PC-3 (cell line): ENCODE measurements around the gene RHEX.

ENCODE experiments used
- CTCF ChIP-seq: fragments of 300-600 bp; sonication (generic); conservative IDR thresholded peaks from 2 replicates; pipeline ENCODE4 v1.5.1; 2017; ENCODE audit warnings: antibody characterized with exemption, low read depth, mild to moderate bottlenecking, low read length
- EZH2 ChIP-seq: fragments of 300-600 bp; sonication (generic); IDR thresholded peaks from one replicate; pipeline ENCODE4 v1.6.1; 2017; ENCODE audit warnings: antibody characterized with exemption, mild to moderate bottlenecking, low read length; ENCODE audit not compliant: unreplicated experiment
- EZH2phosphoT487 ChIP-seq: fragments of 300-600 bp; sonication (generic); IDR thresholded peaks from 2 replicates; pipeline ENCODE4 v1.6.1; 2018; ENCODE audit warnings: mild to moderate bottlenecking, antibody characterized with exemption, low read length, borderline replicate concordance

- TF ChIP-seq CTCF (no peak), EZH2 (no peak), EZH2phosphoT487 (no peak)
Observed at GRCh38 chr1:206041640-206042039, 11.3 kb upstream of the RHEX start.
